ENCODE data around the gene NBEAL2.

GRCh38 chr3:47017504-47018268 lies 38.2 kb downstream of the NBEAL2 start:
- no peak for TF ChIP-seq CTCF (IDR thresholded peaks at IDR 0.05)
- TF ChIP-seq POLR2A (IDR thresholded peaks at IDR 0.05) = no peak

All from right lobe of liver (tissue), 4 donors.